ENCODE data around the gene MYADML2. TPM values are rescaled to one million over a fixed set of nuclear protein-coding genes. Genes with fewer than 3 reads are reported as not detected.

The MYADML2 gene
- total and polyA plus RNA-seq, 2 experiments from 2014 or later: 0.70 to 1.7 TPM

DNA sequence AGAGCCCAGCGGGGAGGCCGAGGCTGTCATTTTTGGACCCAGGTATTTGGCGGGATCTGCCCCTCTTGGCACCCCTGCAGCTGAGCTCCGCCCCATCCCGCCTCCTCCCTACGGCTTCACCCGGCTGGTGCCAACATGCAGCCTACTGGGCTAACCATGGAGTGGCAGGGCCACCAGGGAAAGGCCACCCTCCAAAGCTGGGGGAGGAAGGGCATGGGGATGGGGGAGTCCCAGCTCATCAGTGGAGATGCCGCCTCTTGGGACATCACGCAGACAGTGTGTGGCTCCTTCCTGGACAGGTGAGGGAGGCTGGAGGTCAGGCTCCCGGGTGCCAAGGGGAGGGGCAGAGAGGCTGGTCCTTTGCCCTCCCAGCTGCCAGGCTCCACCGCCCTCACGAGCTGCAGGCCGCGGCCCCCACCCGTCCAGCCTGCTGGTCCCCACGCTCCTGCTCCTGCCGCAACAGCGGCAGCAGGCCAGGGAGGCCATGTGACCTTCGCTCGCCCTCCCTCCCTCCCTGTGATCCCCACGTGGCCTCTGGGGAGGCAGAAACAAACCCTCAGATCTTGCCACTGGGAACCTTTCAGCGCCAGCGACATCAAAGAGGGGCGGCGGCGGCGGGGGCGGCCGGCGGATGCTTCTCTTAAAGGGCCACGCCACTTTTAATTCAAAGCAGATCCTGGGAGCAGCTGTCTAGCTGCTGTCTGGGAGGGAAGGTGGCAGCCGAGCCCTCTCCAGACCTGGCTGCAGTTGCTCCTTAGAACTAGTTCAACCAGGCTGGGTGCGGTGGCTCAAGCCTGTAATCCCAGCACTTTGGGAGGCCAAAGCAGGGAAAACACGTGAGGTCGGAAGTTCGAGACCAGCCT is 20.7 kb upstream of the MYADML2 start:
- peaks cover 52% of the 10 kb centered on the region for H3K27me3 Mint-ChIP-seq (ENCODE audit: insufficient read depth, low read depth, poor library complexity)
- peaks cover 21% of the 10 kb centered on the region for H3K4me1 ChIP-seq (ENCODE audit: insufficient read depth)
- H3K27ac Mint-ChIP-seq: no peak overlapping the region
- H3K4me3 Mint-ChIP-seq: peak overlapping the region; percentile 10; the same call in 1 of the 3 replicates
- H3K4me3 ChIP-seq: peak overlapping the region; percentile 47
- no peaks in the 10 kb centered on the region for H3K9me2 ChIP-seq (ENCODE audit: insufficient read depth)
- no peaks in the 10 kb centered on the region for H4K20me1 ChIP-seq (replicated peaks; ENCODE audit: insufficient read depth)
- H3K36me3 ChIP-seq (ENCODE audit: insufficient read depth): no peaks in the 10 kb centered on the region
- DNase-seq (ENCODE audit: low spot score) (peak; percentile 93), ATAC-seq (peak; percentile 75)
- no peak overlapping the region for H3K27ac ChIP-seq (ENCODE audit: low read depth)
- peaks cover 7% of the 10 kb centered on the region for H3K9me3 Mint-ChIP-seq
- peak overlapping the region; percentile 92 for H2AFZ ChIP-seq
- peaks cover 62% of the 10 kb centered on the region for H3K27me3 ChIP-seq (ENCODE audit: insufficient read depth)
- H3F3A ChIP-seq (replicated peaks; ENCODE audit: low read depth): peaks cover 14% of the 10 kb centered on the region
- peaks cover 3% of the 10 kb centered on the region; the same call in 1 of the 3 replicates for H3K36me3 Mint-ChIP-seq (ENCODE audit: low read depth)
- 0 out of 2 replicates have a peak, but pooled peaks have one; percentile 15 for TF ChIP-seq CREB1 (CRISPR knock-in tag; IDR thresholded peaks at IDR 0.05; ENCODE audit: low read depth)
- peak; percentile 34; the same call in 1 of the 2 replicates for TF ChIP-seq POLR2AphosphoS5 (IDR thresholded peaks at IDR 0.05; ENCODE audit: low read depth)
- no peak for TF ChIP-seq JUNB (IDR thresholded peaks at IDR 0.05; ENCODE audit: unreplicated experiment)
- no peaks in the 10 kb centered on the region for H3K79me2 ChIP-seq (replicated peaks; ENCODE audit: insufficient read depth)
- H3K4me1 Mint-ChIP-seq: peaks cover 3% of the 10 kb centered on the region; the same call in 1 of the 3 replicates
- peak overlapping the region; percentile 76 for H3K4me2 ChIP-seq

DNA sequence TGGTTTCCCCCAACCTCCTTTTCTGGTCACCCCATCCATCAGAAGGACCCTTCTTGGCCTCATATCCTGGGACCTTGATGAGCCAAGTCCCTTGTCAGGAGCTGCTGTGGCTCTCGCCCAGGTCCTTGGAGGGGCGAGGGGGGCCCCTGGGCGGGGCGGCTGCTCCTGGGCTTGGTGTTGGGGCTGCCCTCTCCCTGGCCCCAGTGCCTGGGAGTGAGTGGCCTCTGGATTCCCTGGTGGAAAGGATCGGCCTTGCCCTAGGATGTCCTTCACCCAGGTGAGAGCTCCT is 20.2 kb upstream of the MYADML2 start:
- ATAC-seq (peak; percentile 5), DNase-seq (ENCODE audit: low spot score) (no peak)
- Histone ChIP-seq H4K20me1 (replicated peaks; ENCODE audit: insufficient read depth) (no peaks in the 10 kb centered on the region), H3K36me3 (ENCODE audit: insufficient read depth) (no peaks in the 10 kb centered on the region), H3K4me2 (peak overlapping the region; percentile 76), H3K79me2 (replicated peaks; ENCODE audit: insufficient read depth) (no peaks in the 10 kb centered on the region), H3K9me2 (ENCODE audit: insufficient read depth) (no peaks in the 10 kb centered on the region), H2AFZ (peak overlapping the region; percentile 92), H3K27ac (ENCODE audit: low read depth) (no peak overlapping the region), H3K27me3 (ENCODE audit: insufficient read depth) (peaks cover 68% of the 10 kb centered on the region), H3K4me1 (ENCODE audit: insufficient read depth) (peaks cover 24% of the 10 kb centered on the region), H3K4me3 (peak overlapping the region; percentile 47), H3F3A (replicated peaks; ENCODE audit: low read depth) (peaks cover 20% of the 10 kb centered on the region)
- Mint-ChIP-seq H3K9me3 (peaks cover 1% of the 10 kb centered on the region; the same call in 2 of the 3 replicates), H3K27me3 (ENCODE audit: insufficient read depth, low read depth, poor library complexity) (peaks cover 55% of the 10 kb centered on the region), H3K4me1 (peaks cover 3% of the 10 kb centered on the region; the same call in 1 of the 3 replicates), H3K36me3 (ENCODE audit: low read depth) (no peaks in the 10 kb centered on the region), H3K4me3 (no peak overlapping the region), H3K27ac (no peak overlapping the region)
- no peak for TF ChIP-seq ETS1 (IDR thresholded peaks at IDR 0.05)
- TF ChIP-seq, protein P1, sequence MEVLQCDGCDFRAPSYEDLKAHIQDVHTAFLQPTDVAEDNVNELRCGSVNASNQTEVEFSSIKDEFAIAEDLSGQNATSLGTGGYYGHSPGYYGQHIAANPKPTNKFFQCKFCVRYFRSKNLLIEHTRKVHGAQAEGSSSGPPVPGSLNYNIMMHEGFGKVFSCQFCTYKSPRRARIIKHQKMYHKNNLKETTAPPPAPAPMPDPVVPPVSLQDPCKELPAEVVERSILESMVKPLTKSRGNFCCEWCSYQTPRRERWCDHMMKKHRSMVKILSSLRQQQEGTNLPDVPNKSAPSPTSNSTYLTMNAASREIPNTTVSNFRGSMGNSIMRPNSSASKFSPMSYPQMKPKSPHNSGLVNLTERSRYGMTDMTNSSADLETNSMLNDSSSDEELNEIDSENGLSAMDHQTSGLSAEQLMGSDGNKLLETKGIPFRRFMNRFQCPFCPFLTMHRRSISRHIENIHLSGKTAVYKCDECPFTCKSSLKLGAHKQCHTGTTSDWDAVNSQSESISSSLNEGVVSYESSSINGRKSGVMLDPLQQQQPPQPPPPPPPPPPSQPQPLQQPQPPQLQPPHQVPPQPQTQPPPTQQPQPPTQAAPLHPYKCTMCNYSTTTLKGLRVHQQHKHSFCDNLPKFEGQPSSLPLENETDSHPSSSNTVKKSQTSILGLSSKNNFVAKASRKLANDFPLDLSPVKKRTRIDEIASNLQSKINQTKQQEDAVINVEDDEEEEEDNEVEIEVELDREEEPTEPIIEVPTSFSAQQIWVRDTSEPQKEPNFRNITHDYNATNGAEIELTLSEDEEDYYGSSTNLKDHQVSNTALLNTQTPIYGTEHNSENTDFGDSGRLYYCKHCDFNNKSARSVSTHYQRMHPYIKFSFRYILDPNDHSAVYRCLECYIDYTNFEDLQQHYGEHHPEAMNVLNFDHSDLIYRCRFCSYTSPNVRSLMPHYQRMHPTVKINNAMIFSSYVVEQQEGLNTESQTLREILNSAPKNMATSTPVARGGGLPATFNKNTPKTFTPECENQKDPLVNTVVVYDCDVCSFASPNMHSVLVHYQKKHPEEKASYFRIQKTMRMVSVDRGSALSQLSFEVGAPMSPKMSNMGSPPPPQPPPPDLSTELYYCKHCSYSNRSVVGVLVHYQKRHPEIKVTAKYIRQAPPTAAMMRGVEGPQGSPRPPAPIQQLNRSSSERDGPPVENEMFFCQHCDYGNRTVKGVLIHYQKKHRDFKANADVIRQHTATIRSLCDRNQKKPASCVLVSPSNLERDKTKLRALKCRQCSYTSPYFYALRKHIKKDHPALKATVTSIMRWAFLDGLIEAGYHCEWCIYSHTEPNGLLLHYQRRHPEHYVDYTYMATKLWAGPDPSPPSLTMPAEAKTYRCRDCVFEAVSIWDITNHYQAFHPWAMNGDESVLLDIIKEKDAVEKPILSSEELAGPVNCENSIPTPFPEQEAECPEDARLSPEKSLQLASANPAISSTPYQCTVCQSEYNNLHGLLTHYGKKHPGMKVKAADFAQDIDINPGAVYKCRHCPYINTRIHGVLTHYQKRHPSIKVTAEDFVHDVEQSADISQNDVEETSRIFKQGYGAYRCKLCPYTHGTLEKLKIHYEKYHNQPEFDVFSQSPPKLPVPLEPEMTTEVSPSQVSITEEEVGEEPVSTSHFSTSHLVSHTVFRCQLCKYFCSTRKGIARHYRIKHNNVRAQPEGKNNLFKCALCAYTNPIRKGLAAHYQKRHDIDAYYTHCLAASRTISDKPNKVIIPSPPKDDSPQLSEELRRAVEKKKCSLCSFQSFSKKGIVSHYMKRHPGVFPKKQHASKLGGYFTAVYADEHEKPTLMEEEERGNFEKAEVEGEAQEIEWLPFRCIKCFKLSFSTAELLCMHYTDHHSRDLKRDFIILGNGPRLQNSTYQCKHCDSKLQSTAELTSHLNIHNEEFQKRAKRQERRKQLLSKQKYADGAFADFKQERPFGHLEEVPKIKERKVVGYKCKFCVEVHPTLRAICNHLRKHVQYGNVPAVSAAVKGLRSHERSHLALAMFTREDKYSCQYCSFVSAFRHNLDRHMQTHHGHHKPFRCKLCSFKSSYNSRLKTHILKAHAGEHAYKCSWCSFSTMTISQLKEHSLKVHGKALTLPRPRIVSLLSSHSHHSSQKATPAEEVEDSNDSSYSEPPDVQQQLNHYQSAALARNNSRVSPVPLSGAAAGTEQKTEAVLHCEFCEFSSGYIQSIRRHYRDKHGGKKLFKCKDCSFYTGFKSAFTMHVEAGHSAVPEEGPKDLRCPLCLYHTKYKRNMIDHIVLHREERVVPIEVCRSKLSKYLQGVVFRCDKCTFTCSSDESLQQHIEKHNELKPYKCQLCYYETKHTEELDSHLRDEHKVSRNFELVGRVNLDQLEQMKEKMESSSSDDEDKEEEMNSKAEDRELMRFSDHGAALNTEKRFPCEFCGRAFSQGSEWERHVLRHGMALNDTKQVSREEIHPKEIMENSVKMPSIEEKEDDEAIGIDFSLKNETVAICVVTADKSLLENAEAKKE (CRISPR knock-in tag; IDR thresholded peaks at IDR 0.05): no peak
- no peak for TF ChIP-seq CREB1 (CRISPR knock-in tag; IDR thresholded peaks at IDR 0.05; ENCODE audit: low read depth)
- TF ChIP-seq ZNF331 (CRISPR knock-in tag; IDR thresholded peaks at IDR 0.05; ENCODE audit: low read depth): no peak
- no peak for TF ChIP-seq STAT1 (IDR thresholded peaks at IDR 0.05; ENCODE audit: unreplicated experiment)
- TF ChIP-seq EZH2 (IDR thresholded peaks at IDR 0.05; ENCODE audit: low read depth, unreplicated experiment): no peak
- no peak for TF ChIP-seq NANOG (IDR thresholded peaks at IDR 0.05; ENCODE audit: borderline replicate concordance)
- TF ChIP-seq POLR2AphosphoS5 (IDR thresholded peaks at IDR 0.05; ENCODE audit: low read depth): no peak
- no peak for TF ChIP-seq ZNF114 (CRISPR knock-in tag; IDR thresholded peaks at IDR 0.05)

Data from GM23338 (cell line).